NCI-H2196 (cell line): ENCODE measurements around the gene CNPY4.

ENCODE experiments used
- DNase-seq: peaks from one replicate; lab custom pipeline; 2025; ENCODE audit not compliant: unreplicated experiment; lab: John Stamatoyannopoulos, UW

The CNPY4 gene

DNA sequence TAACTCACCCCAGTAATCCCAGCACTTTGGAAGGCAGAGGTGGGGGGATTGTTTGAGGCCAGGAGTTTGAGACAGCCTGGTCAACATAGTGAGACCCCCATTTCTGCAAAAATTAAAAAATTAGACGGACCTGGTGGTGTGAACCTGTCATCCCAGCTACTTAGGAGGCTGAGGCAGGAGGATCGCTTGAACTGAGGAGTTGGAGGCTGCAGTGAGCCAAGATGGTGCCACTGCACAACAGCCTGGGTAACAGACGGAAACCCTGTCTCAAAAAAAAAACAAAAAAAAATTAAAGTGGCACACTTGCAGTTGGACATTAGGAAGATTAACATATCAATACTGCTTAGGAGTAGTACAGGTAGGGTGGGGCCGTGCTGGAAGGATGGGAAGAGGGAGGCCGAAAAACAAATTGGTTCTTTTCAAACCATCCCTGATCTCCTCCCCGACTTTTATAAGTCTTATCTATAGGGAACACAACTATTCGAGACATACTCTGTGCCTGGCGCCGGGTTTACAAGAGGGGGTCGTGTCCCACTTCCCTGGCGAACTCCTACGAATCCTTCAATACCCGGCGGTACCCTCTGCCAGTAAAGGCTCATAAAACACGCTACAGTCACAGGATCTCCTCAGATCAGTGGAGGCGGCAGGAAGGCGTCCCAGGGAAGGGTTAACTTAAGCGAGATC, 904 bp upstream of the CNPY4 start:
- DNase-seq: no peak

DNA sequence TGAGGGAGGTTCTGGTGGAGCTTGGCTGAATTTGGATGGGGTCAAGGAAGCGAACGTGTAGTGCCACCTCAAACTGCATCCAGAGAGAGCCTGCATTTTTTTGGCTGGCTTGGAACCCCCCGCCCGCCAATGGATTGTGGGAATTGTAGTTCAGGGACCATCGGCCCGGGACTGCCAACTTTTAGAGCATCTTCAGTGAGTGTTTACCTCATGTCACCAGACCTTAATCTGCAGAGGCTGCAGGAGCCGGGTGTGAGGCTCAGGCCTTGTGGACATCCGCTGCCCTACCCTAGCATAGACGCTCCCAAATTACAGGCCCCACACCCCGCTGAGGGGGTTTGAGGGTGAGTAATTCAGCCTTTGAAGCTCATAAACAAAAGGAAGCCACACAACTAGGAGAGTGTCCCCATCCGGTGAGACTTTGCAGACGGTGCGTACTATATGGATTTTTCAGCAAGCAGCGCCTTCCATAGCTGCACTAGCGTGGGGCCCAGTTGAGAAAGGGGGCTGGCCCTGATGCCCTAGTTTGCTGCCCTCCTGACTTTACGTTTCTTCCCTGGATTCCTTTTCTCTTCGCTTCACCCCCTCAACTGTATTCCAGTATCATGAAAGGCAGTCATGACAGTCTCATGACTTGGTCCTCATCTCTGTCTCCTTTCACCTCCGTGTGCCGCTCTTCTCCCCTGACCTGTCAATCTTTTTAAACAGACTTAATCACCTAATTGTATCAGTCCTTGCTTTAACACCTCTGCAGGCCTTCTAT, 717 bp downstream of the CNPY4 start:
- peak; percentile 50 for DNase-seq

DNA sequence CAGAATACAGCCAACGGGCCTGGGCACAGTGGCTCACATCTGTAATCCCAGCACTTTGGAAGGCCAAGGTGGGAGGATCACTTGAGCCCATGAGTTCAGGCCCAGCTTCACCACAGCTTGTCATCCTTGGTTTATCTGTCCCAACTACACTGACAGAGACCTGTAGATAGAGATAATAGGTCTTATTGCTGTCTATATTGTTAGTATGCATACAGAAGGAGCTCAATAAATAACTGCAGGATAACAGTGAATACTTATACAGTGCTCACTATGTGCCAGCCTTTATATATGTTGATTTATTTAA, 1.3 kb downstream of the CNPY4 start:
- DNase-seq: no peak

DNA sequence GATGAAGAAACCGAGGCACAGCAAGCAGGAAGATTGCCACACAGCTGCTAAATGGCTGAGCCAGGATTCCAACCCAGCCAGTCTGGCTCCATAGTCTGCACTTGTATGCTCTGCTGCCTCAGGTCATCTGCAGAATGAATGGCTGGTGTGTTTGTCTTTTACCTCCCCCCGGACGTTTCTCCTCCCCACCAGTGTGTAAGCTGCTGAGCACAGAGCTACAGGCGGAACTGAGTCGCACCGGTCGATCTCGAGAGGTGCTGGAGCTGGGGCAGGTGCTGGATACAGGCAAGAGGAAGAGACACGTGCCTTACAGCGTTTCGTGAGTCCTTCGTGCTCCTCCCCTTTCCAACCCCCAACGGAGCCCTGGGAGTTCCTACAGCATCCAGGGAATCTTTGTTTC, 2.6 kb downstream of the CNPY4 start:
- peak; percentile 97 for DNase-seq

DNA sequence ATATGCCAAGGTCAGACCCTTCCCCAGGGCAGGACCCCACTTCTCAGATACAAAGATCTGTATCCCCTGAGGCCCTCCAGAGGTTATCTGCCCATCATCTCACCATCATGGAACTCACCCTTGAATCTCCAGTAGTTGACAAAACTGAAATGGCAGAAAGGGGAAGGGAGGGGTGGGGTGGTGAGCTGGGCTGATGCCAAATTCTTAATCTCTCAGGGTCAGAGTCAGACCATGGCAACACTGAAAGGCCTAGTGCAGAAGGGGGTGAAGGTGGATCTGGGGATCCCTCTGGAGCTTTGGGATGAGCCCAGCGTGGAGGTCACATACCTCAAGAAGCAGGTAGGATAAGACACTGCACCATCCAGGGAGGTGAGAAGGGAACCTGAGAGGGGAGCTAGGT, 3.1 kb downstream of the CNPY4 start:
- peak; percentile 50 for DNase-seq

DNA sequence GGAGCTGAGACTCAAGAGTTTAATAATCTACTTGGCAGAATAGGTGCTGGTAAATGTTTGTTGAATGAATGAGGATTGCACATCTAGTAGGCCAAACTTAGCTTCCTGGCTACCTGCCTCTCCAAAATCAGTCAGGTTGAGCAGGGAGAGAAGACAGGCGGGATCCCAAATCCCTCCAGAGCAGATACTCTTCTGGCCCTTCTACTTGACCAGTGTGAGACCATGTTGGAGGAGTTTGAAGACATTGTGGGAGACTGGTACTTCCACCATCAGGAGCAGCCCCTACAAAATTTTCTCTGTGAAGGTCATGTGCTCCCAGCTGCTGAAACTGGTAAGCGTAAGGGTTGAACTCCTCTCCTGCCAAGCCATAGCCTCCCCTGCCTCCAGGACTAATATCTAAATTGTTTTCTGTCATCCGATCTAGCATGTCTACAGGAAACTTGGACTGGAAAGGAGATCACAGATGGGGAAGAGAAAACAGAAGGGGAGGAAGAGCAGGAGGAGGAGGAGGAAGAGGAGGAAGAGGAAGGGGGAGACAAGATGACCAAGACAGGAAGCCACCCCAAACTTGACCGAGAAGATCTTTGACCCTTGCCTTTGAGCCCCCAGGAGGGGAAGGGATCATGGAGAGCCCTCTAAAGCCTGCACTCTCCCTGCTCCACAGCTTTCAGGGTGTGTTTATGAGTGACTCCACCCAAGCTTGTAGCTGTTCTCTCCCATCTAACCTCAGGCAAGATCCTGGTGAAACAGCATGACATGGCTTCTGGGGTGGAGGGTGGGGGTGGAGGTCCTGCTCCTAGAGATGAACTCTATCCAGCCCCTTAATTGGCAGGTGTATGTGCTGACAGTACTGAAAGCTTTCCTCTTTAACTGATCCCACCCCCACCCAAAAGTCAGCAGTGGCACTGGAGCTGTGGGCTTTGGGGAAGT, 5.1 kb downstream of the CNPY4 start:
- DNase-seq: no peak

DNA sequence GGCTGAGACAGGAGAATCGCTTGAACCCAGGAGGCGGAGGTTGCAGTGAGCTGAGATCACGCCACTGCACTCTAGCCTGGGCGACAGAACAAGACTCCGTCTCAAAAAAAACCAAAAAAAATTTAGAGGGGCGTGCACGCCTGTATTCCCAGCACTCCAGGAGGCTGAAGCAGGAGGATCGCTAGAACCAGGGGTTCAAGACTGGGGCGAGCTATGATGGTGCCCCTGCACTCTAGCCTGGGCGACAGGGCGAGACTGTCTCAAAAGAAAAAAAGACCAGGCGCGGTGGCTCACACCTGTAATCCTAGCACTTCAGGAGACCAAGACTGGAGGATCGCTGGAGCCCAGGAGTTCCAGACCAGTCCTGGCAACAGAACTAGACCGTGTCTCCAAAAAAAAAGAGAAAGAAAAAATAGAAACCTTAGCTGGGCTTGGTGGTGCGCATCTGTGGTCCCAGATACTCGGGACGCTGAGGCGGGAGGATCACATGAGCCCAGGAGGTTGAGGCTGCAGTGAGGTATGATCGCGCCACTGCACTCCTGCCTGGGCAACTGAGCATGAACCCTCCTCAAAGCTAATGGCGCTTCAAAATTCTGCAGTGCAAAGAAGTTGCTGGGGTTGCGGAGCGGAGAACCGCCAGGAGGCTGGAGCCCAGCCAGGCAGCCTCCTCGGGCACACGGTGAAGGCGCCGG, 7.0 kb downstream of the CNPY4 start:
- DNase-seq: peak; percentile 37

DNA sequence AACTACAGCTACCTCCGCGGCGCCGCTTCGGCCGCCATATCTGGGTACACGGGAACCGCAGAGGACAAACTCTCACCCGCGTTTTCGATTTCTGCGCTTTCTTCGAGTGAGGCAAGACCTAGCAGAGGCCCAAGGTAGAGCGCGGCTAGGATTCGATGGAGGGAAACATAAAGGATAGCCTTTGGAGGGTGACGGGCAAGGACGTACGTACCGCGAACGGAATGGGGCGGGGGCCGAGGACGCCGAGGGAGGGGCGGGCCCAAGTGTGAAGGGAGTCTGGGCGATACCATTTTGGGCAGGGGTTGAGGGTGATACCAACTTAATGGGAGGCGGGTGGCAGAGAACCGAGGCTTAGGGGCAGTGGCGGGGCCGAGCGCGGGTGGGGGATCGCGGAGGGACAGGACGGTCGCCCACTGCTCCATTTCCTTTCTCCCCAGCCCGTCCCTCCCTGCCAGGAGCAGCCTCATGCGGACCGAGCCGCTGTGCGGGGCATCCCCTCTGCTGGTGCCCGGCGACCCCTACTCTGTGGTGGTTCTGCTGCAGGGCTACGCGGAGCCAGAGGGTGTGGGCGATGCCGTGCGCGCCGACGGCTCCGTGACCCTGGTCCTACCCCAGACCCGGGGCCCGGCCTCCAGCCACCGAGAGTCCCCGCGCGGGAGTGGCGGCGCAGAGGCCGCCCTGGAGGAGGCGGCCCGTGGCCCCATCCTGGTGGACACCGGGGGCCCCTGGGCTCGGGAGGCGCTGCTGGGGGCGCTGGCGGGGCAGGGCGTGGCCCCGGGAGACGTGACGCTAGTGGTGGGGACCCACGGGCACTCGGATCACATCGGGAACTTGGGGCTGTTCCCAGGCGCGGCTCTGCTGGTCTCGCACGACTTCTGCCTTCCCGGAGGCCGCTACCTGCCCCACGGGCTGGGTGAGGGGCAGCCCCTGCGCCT, 7.8 kb downstream of the CNPY4 start, which contains the start of gene MBLAC1:
MBLAC1 (plus strand) TSS at position 37 of the 935 bp plus-strand sequence; CDS start at position 466, 429 bp downstream.
- DNase-seq: peak; percentile 92

DNA sequence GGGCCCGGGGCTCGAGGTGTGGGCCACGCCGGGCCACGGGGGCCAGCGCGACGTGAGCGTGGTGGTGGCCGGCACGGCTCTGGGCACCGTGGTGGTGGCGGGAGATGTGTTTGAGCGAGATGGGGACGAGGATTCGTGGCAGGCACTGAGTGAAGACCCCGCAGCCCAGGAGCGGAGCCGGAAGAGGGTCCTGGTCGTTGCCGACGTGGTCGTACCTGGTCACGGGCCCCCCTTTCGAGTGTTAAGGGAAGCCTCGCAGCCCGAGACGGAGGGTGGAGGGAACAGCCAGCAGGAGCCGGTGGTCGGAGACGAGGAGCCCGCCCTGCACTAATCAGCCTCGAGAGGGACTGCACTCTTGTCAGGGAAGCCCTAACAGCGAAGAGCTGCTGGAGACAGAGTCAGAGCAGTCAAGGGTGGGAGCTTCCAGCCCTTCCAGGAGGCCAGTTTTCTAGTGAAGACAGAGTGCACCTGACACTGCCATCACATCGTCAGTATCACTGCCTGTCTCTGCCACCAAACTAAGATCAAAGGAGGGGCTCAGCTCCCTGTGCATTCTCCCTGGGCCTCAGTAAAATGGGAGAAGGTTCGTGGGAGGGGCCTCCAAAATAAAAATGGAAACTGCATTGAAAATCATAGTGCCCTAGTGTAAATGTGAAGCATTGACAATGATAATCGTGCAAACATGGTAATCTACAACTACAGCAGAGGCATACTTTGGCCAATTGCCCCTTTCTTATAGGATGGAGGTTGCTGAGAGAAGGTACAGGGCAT, 8.6 kb downstream of the CNPY4 start:
- DNase-seq: peak; percentile 36

DNA sequence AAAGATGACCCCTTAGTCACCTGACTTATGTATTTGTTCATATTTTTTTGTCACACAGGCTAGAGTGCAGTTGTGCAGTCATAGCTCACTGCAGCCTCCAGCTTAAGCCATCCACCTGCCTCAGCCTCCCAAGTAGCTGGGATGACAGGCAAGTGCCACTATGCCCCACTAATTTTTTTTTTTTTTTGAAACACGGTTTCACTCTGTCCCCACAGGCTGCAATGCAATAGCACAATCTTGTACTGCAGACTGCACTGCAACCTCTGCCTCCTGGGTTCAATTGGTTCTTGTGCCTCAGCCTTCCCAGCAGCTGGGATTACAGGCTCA, 9.2 kb downstream of the CNPY4 start:
- no peak for DNase-seq

DNA sequence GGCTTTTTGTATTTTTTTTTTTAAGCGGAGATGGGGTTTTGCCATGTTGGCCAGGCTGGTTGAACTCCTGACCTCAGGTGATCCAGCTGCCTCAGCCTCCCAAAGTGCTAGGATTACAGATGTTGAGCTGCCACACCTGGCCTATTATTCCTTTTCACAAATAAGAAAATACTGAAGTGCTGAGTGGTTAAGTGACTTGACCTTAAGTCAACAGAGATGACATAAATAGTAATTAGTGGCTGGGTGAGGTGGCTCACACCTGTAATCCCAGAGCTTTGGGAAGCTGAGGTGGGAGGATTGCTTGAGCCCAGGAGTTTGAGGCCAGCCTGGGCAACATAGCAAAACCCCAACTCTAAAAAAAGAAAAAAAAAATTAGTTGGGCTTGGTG, 10.8 kb downstream of the CNPY4 start:
- DNase-seq: peak; percentile 60

DNA sequence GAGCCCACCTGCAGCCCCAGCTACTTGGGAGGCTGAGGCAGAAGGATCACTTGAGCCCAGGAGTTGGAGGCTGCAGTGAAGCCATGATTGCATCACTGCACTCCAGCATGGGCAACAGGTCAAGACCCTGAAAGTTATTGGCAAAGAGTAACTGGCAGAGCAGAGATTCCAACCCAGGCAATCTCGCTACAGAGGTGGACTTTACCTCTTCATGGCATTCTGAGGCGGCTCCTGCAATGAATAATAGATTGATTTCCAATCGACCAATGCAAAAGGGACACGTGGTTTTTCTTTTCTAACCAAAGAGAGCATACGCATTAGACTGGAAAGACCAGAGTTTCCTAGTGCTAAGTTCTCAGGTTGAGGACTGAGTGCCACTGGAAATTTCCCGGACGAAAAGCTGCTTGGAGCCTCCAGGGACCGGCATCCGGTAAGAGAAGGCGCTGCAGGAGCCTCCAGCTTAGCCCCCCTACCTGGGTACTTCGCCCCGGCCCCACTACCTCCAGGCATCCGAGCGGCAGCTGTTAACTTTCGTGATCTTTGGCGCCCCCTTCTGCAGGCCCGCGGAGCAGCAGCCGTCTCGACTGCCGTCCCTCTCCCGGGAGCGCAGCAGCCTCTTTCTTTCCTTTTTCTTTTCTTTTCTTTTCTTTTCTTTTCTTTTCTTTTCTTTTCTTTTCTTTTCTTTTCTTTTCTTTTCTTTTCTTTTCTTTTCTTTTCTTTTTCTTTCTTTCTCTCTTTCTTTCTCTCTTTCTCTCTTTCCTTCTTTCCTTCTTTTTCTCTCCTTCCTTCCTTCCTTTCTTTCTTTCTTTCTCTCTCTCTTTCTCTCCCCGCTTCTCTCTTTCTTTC, 11.4 kb downstream of the CNPY4 start:
- DNase-seq: peak; percentile 85

DNA sequence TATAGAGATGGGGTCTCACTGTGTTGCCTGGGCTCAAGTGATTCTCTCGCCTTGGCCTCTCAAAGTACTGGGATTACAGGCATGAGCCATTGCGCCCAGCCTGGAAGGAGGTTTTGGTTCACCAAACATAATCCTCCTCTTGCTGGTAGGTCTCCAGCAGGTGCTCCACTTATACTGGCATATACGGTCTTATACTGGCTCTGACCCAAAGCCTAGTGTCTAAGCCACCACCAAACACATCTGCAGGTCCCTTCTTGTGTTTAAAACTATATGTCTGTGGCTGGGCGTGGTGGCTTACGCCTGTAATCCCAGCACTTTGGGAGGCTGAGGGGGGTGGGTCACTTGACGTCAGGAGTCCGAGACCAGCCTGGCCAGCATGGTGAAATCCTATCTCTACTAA, 12.7 kb downstream of the CNPY4 start:
- no peak for DNase-seq

DNA sequence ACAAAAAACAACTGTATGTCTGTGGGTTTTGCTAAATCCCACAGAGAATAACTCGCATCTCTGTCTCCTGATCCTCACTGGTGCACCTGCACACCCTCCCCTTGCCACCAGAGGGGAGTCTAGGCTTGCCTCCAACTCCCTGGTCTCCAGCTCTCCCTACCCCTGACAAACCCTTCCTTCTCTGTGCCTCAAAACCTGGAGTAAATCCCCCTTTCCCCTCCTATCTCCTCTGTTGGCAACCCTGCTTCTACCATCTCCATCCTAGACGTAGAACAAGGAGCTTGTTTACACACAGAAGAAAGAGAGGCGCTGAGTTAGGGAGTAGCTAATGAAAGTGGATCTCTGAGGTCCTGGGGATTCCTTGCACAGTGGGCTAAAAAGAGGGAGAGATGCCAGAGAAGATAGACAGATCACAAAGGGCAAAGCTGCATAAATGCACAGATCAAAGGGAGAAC, 13.3 kb downstream of the CNPY4 start:
- peak; percentile 62 for DNase-seq

DNA sequence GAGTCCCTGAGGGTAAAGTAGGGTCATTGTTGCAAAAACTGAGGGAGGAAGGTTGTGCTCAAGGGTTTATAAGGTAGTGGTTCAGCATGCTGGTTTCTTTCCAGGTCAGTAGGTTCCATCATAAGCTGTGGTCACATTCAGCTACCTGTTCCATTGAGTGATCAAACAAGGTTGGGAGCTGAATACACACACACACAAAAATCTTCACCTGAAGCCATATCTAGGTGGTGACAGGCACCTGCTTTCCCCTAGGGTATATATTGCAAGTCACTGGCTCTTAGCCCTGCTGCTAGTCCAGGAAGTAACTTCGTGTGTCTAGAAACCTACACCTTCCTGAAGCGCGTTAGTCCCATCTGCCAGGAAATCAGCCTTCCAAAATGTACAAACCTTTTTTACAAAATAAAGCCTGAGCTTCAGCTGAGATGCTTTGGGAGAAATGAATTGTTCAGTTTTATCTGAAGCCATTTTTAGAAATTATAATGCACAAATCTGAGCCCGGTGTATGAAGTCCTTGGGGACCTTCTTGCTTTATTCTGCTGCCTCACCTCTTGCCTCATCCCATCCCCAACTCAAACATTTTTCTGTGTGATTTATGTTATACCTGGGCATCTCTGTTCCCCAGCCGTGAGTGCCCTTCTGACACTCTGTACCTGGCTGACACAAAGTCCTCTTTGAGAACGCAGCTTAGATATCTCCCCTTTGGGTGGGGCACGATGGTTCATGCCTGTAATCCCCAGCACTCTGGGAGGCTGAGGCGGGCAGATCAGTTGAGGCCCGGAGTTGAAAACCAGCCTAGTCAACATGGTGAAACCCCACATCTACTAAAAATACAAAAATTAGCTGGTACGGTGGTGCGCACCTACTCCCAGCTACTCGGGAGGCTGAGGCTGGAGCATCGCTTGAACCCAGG, 18.7 kb downstream of the CNPY4 start:
- peak; percentile 65 for DNase-seq

DNA sequence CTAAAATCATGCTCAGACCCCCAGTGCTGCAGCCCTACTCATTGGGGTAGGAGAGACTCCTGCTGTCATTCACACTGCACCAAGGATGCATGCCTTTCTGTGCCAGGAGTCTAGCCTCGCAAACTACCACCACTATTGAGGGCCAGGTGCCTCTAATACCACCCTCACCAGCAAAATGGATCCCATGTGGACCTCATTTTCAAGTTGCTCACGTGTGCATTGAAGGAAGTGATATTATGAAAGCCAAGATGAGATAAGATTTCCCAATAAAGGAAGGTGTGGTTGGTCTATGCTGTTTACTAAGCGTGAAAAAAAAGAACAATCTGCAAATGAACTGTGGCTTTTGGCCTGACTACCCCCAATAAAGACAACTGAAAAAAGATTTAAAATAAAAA, 22.1 kb downstream of the CNPY4 start:
- DNase-seq: no peak

DNA sequence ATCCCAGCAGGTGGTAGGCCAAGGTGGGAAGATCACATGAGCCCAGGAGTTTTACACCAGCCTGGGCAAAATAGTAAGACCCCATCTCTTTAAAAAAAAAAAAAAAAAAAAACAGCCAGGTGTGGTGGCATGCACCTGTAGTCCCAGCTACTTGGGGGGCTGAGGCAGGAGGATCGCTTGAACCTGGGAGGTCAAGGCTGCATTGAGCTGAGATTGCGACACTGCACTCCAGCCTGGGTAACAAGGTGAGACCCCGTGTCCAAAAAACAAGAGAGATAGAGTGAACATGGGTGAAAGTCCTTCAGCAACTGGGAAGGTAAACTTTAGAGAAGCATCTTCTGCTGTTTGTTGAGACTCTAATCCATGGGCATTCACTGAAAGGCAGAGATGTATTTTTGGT, 23.0 kb downstream of the CNPY4 start:
- DNase-seq: no peak
